HG03108 (cell line): Measurements from ENCODE around the gene GPER1.
"Not testable (repeated sequence)": the region's sequence is repeated elsewhere in the genome, so short reads cannot be mapped to it uniquely, and the experiment has no call there.

Source experiments
- ATAC-seq: cut with Tn5 transposase; IDR thresholded peaks from one replicate; pipeline ENCODE4 v1.9.1; 2021; ENCODE audit warnings: moderate library complexity; ENCODE audit not compliant: unreplicated experiment

GPER1 gene

DNA sequence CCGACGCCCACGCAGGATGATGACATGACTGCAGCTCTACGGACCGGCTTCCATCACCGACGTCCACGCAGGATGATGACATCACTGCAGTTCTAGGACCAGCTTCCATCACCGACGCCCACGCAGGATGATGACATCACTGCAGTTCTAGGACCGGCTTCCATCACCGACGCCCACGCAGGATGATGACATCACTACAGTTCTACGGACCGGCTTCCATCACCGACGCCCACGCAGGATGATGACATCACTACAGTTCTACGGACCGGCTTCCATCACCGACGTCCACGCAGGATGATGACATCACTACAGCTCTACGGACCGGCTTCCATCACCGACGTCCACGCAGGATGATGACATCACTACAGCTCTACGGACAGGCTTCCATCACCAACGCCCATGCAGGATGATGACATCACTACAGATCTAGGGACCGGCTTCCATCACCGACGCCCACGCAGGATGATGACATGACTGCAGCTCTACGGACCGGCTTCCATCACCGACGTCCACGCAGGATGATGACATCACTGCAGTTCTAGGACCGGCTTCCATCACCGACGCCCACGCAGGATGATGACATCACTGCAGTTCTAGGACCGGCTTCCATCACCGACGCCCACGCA is 28.6 kb downstream of the GPER1 start:
- not testable (repeated sequence) for ATAC-seq

DNA sequence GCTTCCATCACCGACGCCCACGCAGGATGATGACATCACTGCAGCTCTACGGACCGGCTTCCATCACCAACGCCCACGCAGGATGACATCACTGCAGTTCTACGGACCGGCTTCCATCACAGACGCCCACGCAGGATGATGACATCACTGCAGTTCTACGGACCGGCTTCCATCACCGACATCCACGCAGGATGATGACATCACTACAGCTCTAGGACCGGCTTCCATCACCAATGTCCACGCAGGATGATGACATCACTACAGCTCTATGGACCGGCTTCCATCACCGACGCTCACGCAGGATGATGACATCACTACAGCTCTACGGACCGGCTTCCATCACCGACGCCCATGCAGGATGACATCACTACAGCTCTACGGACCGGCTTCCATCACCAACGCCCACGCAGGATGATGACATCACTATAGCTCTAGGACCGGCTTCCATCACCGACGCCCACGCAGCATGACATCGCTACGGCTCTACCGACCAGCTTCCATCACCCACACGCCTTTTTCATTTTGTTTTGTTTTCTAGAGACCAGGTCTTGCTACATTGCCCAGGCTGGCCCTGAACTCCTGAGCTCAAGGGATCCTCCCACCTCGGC is 29.5 kb downstream of the GPER1 start:
- ATAC-seq, result no peak

DNA sequence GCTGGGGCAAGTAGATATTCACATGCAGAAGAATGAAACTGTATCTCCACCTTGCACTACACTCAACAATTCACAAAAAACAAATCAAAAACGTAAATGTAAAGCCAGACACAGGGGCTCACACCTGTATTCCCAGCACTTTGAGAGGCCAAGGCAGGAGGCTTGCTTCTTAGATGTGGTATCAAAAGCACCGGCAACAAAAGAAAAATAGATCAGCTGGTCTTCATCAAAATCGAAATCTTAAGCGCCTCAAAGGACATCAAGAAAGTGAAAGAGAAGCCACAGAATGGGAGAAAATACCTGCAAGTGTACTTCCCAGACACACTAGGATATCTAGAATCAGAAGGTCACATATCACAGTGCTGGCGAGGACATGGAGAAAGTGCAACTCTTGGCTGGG is 31.3 kb downstream of the GPER1 start:
- no peak for ATAC-seq

DNA sequence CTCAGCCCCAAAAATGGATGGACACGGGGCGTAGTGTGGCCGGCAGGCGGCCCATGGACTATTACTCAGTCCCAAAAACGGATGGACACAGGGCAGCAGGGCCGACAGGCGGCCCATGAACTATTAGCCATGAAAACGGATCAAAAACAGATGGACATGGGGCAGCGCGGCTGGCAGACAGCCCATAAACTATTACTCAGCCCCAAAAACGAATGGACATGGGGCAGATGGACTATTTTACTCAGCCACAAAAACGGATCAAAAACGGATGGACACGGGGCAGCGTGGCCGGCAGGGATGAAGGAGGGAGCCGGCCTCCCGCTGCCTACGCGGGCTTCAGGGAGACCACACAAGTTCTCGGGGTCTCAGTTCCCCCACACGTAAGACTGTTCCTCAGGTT is 32.9 kb downstream of the GPER1 start:
- no peak for ATAC-seq

GRCh38 chr7:1121476-1121875 is 33.6 kb downstream of the GPER1 start:
- ATAC-seq, result no peak

- no peak for ATAC-seq
These were observed 34.2 kb downstream of the GPER1 start for GRCh38 chr7:1121886-1122831.

DNA sequence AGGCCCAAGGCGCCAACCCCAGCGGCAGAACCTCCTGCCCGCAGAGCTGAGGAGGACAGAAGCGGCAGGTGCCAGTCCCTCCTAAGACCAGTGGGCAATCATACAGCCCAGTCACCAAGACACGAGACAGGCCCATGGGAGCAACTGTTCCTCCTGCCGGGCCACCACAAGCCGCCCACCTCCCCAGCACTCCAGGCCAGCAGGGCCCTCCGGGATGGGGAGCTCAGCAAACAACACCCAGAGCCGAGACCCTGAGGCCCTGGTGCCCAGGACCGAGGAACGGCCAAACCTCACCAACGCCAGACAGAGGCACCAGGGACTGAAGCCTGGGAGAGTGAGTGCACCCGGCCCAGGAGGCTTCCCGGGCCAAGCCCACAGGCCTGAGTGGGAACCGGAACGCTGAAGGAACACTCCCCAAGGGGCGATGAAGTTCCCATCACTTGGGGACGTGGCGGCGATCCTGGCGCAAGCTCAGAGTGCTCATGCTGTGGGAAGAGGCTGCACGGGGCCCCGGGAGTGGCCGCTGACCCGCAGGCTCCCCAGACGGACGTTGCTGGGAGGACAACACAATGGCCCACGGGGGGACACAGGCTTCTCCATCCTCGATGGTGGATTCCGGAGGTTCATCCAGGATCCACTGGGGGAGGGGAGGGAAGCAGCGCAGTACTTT is 35.1 kb downstream of the GPER1 start:
- no peak for ATAC-seq

GRCh38 chr7:1123715-1124114 is 35.8 kb downstream of the GPER1 start:
- no peak for ATAC-seq

DNA sequence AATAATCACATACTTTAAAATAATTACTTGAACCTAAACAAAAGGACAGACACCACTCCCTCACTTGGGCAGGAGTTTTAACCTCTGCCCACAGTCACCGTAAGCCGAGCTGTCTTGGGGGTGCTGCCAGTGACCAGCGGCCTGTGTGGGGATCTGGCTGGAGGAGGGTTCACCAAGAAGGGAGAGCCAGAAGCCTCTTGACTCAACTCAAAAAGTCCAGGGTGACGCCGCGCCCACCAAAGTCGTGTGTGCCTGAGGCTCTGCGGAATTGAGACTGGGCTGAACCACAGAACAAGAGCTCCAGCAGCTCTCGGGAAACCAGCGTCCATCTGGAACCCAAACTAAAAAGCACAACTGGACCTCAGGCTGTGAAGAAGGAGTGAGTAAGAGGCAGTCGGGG is 36.3 kb downstream of the GPER1 start:
- ATAC-seq, result no peak

DNA sequence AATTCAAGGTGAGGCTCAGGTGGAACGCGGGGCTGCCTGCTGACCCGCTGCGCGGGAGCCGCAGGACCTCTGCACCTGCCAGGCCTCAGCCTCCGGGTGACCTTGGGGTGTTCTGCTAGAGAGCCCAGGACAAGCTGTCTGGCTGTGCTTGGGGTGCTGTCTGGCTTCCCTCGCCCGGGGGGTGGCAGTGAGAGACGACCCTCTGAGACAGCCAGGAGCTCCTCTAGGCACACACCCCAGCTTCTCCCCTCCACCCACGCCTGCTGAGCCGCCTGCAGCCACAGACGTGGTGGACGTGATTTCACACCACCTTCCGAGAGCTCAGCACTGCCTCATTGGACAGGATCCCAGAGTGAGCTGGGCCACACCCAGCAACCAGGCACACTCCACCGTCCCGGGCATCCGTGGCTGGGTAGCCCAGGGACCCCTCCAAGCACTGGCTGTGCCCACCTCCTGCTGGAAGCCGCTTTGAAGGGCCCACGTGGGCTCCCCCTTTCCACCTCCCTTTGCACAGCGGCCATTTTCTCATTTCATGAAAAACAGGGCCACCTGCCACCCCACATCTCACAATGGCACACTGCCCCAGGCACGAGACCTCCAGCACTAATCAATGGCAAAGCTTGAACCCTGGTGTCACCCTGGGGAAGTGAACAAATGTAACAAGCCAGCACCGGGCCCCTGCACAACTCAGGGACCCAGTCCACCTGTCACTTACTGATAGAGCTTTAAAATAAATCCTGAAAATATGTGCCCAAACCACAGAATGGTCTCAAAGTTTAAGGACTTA is 37.1 kb downstream of the GPER1 start:
- ATAC-seq, result no peak

DNA sequence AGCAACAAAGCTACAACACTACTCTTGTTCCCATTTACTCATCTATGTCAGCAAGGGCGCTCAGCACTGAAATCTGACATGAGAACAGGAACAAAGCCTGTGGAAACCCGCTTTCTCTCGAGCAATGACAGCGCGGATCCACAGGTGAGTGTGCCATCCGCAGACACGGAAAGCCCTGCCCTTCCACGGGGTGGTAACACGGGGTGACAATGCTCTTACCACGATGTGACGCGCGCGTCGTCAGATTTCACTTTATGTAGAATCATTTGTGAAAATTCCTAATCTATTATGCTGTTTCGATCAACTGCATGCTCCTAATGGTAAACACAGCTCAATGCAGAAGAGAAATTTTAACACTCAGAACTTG is 37.7 kb downstream of the GPER1 start:
- ATAC-seq, result no peak

- no peak for ATAC-seq
These were observed 39.1 kb downstream of the GPER1 start for GRCh38 chr7:1127001-1127400.

GRCh38 chr7:1129431-1129830 is 41.5 kb downstream of the GPER1 start:
- no peak for ATAC-seq

DNA sequence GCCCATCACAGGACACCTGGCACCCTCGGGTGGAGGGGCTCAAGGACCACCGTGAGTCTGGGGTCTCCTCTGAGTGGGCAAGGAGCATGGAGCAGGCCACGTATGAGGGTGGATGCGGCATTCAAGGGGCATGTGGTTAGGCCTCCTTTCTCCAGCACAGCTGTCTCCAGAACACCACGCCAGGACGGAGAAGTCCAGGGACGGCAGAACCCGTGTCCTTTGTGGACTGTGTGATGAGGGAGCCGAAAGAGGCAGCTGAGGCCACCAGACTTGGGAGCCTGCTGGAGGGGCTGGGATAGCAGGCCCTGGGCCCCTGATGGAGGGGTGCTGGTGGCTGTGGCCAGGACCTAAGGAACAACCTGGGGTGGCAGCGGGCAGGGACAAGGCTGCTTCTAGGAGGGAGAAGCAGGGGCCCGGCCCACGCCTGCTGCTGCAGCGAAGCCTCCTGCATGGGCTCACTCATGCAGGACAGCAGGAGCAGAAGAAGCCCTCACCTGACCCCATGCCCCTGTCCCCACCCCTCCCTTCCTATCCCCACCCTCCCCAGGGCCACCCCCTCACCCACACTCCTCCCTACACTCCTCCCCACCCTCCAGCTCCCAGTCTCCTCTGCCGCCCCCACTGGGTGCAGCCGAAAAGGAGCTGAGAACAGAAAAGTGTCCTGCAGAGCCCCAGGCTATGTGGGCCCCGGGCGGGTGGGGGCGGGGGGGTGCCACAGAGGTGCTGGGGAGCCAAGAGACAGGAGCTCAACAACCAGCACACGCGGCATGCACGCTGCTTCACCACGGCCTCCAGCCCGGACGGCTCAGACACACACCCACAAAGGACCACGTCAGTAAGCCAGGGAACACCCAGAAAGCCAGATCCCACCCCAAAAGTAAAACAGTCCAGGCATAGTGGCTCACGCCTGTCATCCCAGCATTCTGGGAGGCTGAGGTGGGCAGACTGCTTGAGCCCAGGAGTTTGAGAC is 42.4 kb downstream of the GPER1 start:
- no peak for ATAC-seq

GRCh38 chr7:1131471-1132265 is 43.8 kb downstream of the GPER1 start:
- ATAC-seq, result no peak

DNA sequence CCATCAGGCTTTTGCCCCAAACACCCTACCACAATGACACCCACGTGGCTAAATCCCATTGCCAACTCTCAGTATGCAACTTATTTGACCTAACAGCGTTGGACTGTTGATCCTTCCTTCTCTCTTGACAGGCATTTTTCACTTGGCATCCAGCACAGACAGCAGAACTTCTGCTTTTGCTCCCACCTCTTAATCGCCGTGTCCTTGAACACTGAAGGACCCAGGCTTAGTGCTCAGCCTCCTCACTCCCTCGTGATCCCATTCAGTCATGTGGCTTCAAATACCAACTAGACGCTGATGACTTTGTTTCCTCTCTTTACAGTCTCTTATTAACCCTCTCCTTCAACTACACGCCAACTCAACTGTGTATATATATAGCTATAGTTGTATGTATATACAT is 47.0 kb downstream of the GPER1 start:
- ATAC-seq, result no peak

DNA sequence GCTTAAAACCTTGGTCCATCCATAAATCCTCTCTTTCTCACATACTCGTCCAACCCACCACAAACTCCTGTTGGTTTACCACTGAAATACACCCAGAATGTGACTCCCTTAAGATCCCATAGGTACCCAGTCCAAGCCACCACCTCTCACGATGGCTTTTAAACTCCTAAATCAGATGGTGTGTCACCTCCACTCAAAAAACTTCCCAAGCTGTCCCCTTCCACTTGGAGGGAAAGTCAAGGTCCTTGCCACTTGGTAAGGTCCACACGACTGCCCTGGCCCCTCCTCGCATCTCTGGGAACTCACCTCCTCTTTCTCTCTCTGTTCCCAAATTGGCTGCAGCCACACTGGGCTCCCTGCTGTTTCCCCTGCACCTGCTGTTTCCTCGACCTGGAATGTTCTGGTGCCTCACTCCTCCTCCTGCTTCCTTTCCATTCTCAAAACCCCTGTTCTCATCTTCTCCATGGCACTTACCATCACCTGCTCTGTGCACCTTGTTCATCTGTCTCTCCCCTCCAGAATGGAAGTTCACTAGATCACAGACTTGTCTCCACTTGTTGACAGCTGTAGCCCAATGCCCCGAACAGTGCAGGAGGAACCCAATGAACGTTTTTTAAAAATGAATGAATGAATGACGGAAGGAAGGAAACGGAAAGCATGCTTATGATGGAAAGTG is 49.1 kb downstream of the GPER1 start:
- no peak for ATAC-seq

GRCh38 chr7:1137517-1138167 is 49.7 kb downstream of the GPER1 start:
- peak; percentile 47 for ATAC-seq
